ENCODE results near the gene HMGN4.
"Not testable (repeated sequence)": the region's sequence is repeated elsewhere in the genome, so short reads cannot be mapped to it uniquely, and the experiment has no call there.

The HMGN4 gene

GRCh38 chr6:26539071-26539615, 977 bp downstream of the HMGN4 start:
- H3K9ac ChIP-seq (ENCODE audit: low read length), result peak overlapping the region; percentile 82
- no peaks in the 10 kb centered on the region for H3K27me3 ChIP-seq (ENCODE audit: control insufficient read depth, insufficient read depth, low read length)
- no peak overlapping the region for H3K27ac ChIP-seq (ENCODE audit: low read length)
- peak overlapping the region; percentile 94 for H3K4me3 ChIP-seq (ENCODE audit: low read length)
- no peaks in the 10 kb centered on the region for H3K9me3 ChIP-seq (ENCODE audit: control insufficient read depth, low read depth, low read length)
- H3K36me3 ChIP-seq (ENCODE audit: control insufficient read depth, low read depth, low read length), result peaks cover 8% of the 10 kb centered on the region
- H3K4me1 ChIP-seq (ENCODE audit: control insufficient read depth, low read depth, low read length), result peaks cover 17% of the 10 kb centered on the region

GRCh38 chr6:26541579-26541978, 3.4 kb downstream of the HMGN4 start:
- H3K9me3 ChIP-seq (ENCODE audit: control insufficient read depth, low read depth, low read length), result no peaks in the 10 kb centered on the region
- peaks cover 8% of the 10 kb centered on the region for H3K4me1 ChIP-seq (ENCODE audit: control insufficient read depth, low read depth, low read length)
- H3K4me3 ChIP-seq (ENCODE audit: low read length), result no peak overlapping the region
- peaks cover 26% of the 10 kb centered on the region for H3K36me3 ChIP-seq (ENCODE audit: control insufficient read depth, low read depth, low read length)
- no peak overlapping the region for H3K9ac ChIP-seq (ENCODE audit: low read length)
- no peak overlapping the region for H3K27ac ChIP-seq (ENCODE audit: low read length)
- H3K27me3 ChIP-seq (ENCODE audit: control insufficient read depth, insufficient read depth, low read length), result no peaks in the 10 kb centered on the region

DNA sequence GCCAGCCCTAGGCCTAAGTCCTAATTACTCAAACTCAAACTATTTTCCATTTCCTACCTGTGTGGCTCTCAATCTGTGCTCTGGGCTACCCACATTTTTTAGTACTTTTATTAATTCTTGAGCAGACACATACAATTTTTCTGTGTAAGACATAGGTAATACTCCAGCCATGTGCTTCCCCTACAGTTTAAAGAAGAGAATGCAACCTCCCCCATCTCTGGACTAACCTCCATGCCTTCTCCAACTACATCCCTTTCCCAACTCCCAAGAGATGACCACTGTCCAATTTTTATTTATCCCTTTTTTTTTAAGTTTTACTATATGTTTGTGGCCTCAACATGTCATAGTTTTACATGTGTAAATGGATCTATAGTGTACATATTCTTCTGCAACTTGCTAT, 5.8 kb downstream of the HMGN4 start:
- Histone ChIP-seq H3K9ac (ENCODE audit: low read length) (no peak overlapping the region), H3K27ac (ENCODE audit: low read length) (no peak overlapping the region), H3K36me3 (ENCODE audit: control insufficient read depth, low read depth, low read length) (peaks cover 29% of the 10 kb centered on the region), H3K27me3 (ENCODE audit: control insufficient read depth, insufficient read depth, low read length) (no peaks in the 10 kb centered on the region), H3K4me1 (ENCODE audit: control insufficient read depth, low read depth, low read length) (peaks cover 7% of the 10 kb centered on the region), H3K4me3 (ENCODE audit: low read length) (no peak overlapping the region), H3K9me3 (ENCODE audit: control insufficient read depth, low read depth, low read length) (no peaks in the 10 kb centered on the region)

DNA sequence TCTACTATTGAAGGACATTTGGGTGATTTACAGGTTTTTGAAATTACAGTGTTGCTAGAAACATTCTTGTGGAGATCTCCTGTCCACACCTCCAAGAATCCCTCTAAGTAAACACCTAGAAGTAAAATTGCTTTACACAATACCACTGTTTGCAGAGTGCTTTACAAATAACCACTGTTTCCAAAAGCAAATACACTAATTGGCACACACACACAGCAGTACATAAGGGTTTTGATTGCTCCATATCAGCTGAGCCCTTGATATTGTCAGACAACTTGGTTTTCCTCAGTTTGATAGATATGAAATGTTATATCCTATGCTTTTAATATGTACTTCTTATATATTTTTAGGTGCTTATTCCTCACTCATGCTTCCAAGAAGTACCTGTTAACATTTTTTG, 6.3 kb downstream of the HMGN4 start:
- Histone ChIP-seq H3K9me3 (ENCODE audit: control insufficient read depth, low read depth, low read length) (no peaks in the 10 kb centered on the region), H3K36me3 (ENCODE audit: control insufficient read depth, low read depth, low read length) (peaks cover 29% of the 10 kb centered on the region), H3K9ac (ENCODE audit: low read length) (no peak overlapping the region), H3K4me1 (ENCODE audit: control insufficient read depth, low read depth, low read length) (peaks cover 3% of the 10 kb centered on the region), H3K27ac (ENCODE audit: low read length) (no peak overlapping the region), H3K27me3 (ENCODE audit: control insufficient read depth, insufficient read depth, low read length) (no peaks in the 10 kb centered on the region), H3K4me3 (ENCODE audit: low read length) (no peak overlapping the region)

- peaks cover 26% of the 10 kb centered on the region for H3K36me3 ChIP-seq (ENCODE audit: control insufficient read depth, low read depth, low read length)
- H3K27ac ChIP-seq (ENCODE audit: low read length), result no peak overlapping the region
- no peak overlapping the region for H3K9ac ChIP-seq (ENCODE audit: low read length)
- H3K4me3 ChIP-seq (ENCODE audit: low read length), result no peak overlapping the region
- no peaks in the 10 kb centered on the region for H3K27me3 ChIP-seq (ENCODE audit: control insufficient read depth, insufficient read depth, low read length)
- no peaks in the 10 kb centered on the region for H3K9me3 ChIP-seq (ENCODE audit: control insufficient read depth, low read depth, low read length)
- H3K4me1 ChIP-seq (ENCODE audit: control insufficient read depth, low read depth, low read length), result no peaks in the 10 kb centered on the region
These were observed 7.5 kb downstream of the HMGN4 start for GRCh38 chr6:26545627-26546026.

- H3K4me1 ChIP-seq (ENCODE audit: control insufficient read depth, low read depth, low read length); H3K9me3 ChIP-seq (ENCODE audit: control insufficient read depth, low read depth, low read length); H3K4me3 ChIP-seq (ENCODE audit: low read length); H3K27me3 ChIP-seq (ENCODE audit: control insufficient read depth, insufficient read depth, low read length); H3K27ac ChIP-seq (ENCODE audit: low read length); H3K9ac ChIP-seq (ENCODE audit: low read length): not testable (repeated sequence)
- H3K36me3 ChIP-seq (ENCODE audit: control insufficient read depth, low read depth, low read length), result peaks cover 26% of the 10 kb centered on the region
These were observed 9.2 kb downstream of the HMGN4 start for GRCh38 chr6:26547363-26547762.

DNA sequence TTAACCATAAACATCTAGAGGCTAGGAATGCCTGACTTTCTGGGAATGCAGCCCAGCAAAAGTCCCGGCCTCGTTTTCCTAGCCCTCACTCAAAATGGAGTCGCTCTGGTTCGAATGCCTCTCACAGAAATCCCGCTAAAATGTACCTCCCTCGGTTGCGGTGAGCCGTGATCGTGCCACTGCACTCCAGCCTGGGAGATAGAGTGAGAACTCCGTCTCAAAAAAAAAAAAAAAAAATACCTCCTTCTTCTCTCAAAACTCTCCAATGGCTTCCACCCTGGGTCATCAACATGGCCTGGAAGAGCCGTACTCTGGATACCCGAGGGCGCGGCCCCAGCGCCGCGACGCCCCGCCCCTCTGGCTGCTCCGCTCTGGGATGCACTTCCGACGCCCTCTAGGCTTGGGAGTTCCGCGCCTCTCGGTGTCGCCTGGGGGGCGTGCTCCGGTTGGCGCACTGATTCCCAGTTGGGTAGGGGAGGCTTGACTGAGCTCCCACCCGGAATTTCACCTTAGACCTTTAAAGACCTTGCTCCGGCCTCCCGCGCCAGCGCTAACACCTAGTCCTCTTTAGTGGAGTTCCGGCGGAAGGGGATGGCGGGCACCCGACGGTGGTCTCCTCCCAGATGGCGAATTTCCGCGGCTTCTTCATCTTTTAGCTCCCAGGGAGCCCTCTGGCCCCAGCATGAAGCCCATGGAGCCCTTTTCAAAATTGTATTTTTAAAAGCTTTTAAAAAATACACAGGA, 12.3 kb downstream of the HMGN4 start:
- H3K27me3 ChIP-seq (ENCODE audit: control insufficient read depth, insufficient read depth, low read length), result no peaks in the 10 kb centered on the region
- peak overlapping the region; percentile 73 for H3K27ac ChIP-seq (ENCODE audit: low read length)
- H3K9me3 ChIP-seq (ENCODE audit: control insufficient read depth, low read depth, low read length), result no peaks in the 10 kb centered on the region
- peak overlapping the region; percentile 54 for H3K9ac ChIP-seq (ENCODE audit: low read length)
- peaks cover 3% of the 10 kb centered on the region for H3K4me1 ChIP-seq (ENCODE audit: control insufficient read depth, low read depth, low read length)
- peak overlapping the region; percentile 66 for H3K4me3 ChIP-seq (ENCODE audit: low read length)
- peaks cover 15% of the 10 kb centered on the region for H3K36me3 ChIP-seq (ENCODE audit: control insufficient read depth, low read depth, low read length)

GRCh38 chr6:26552205-26552604, 14.0 kb downstream of the HMGN4 start:
- H3K9ac ChIP-seq (ENCODE audit: low read length), result no peak overlapping the region
- H3K27me3 ChIP-seq (ENCODE audit: control insufficient read depth, insufficient read depth, low read length), result no peaks in the 10 kb centered on the region
- no peaks in the 10 kb centered on the region for H3K9me3 ChIP-seq (ENCODE audit: control insufficient read depth, low read depth, low read length)
- no peaks in the 10 kb centered on the region for H3K36me3 ChIP-seq (ENCODE audit: control insufficient read depth, low read depth, low read length)
- no peak overlapping the region for H3K4me3 ChIP-seq (ENCODE audit: low read length)
- no peak overlapping the region for H3K27ac ChIP-seq (ENCODE audit: low read length)
- H3K4me1 ChIP-seq (ENCODE audit: control insufficient read depth, low read depth, low read length), result peaks cover 3% of the 10 kb centered on the region

- Histone ChIP-seq H3K36me3 (ENCODE audit: control insufficient read depth, low read depth, low read length) (no peaks in the 10 kb centered on the region), H3K4me1 (ENCODE audit: control insufficient read depth, low read depth, low read length) (peaks cover 3% of the 10 kb centered on the region), H3K4me3 (ENCODE audit: low read length) (peak overlapping the region; percentile 89), H3K9ac (ENCODE audit: low read length) (no peak overlapping the region), H3K27me3 (ENCODE audit: control insufficient read depth, insufficient read depth, low read length) (no peaks in the 10 kb centered on the region), H3K27ac (ENCODE audit: low read length) (no peak overlapping the region), H3K9me3 (ENCODE audit: control insufficient read depth, low read depth, low read length) (no peaks in the 10 kb centered on the region)
These were observed 14.5 kb downstream of the HMGN4 start for GRCh38 chr6:26552640-26553188.

DNA sequence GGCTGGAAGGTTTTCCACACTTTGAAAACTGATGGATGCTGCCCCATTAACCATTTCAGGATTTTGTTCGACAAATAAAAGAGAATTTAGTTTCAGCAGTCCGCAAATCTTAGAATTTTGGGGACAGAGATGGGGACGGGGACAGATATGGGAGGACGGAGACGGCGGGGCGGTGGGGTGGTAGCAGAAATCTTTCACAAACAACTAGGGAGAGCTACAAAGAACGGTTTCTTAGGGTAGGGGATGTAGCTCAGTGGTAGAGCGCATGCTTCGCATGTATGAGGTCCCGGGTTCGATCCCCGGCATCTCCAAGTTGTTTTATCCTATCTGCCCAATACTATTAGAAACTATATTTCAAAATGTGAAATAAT, 15.1 kb downstream of the HMGN4 start:
- Histone ChIP-seq H3K9me3 (ENCODE audit: control insufficient read depth, low read depth, low read length) (no peaks in the 10 kb centered on the region), H3K4me1 (ENCODE audit: control insufficient read depth, low read depth, low read length) (peaks cover 3% of the 10 kb centered on the region), H3K9ac (ENCODE audit: low read length) (no peak overlapping the region), H3K27me3 (ENCODE audit: control insufficient read depth, insufficient read depth, low read length) (no peaks in the 10 kb centered on the region), H3K4me3 (ENCODE audit: low read length) (peak overlapping the region; percentile 89), H3K36me3 (ENCODE audit: control insufficient read depth, low read depth, low read length) (no peaks in the 10 kb centered on the region), H3K27ac (ENCODE audit: low read length) (no peak overlapping the region)

DNA sequence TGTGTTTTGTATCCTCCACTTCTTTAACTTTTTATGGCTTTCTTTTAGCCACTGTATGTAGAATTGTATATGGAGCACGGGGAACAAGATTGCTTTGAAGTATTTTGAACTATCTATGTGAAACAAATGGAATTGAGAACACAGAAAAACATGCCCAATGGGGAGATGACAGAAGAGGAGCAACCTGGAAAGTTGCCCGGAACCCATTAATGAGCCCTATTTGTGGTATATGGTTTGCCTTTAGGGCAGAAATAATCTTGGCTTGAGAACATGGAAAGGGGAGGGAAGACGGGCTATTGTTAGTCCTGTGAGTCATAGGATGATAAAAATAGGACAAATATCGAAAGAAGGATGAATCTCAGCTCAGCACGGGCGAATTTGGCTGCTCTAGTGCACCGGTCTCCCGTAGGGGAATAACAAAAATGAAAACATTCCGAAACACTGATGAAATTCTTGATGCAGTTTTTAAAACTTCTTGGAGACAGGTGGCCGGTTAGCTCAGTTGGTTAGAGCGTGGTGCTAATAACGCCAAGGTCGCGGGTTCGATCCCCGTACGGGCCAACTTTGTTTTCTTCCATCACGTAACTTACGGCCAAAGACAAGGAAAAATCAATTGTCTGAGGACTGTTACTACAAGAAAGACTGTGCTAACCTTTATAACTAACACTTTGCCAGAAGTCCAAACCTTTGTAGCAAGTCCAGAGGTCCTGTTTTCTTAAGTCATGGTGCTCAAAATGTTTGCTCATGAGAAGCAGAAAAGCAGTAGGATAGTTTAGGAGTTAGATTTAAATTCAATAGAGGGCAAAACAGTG, 15.7 kb downstream of the HMGN4 start:
- Histone ChIP-seq H3K27me3 (ENCODE audit: control insufficient read depth, insufficient read depth, low read length) (no peaks in the 10 kb centered on the region), H3K9me3 (ENCODE audit: control insufficient read depth, low read depth, low read length) (no peaks in the 10 kb centered on the region), H3K4me1 (ENCODE audit: control insufficient read depth, low read depth, low read length) (peaks cover 3% of the 10 kb centered on the region), H3K27ac (ENCODE audit: low read length) (no peak overlapping the region), H3K4me3 (ENCODE audit: low read length) (peak overlapping the region; percentile 89), H3K9ac (ENCODE audit: low read length) (peak overlapping the region; percentile 63), H3K36me3 (ENCODE audit: control insufficient read depth, low read depth, low read length) (no peaks in the 10 kb centered on the region)

All from iPS-18a (cell line).